ENCODE data around the gene BCL2L12. TPM values are rescaled to one million over a fixed set of nuclear protein-coding genes. Genes with fewer than 3 reads are reported as not detected.

The BCL2L12 gene
- total and polyA plus RNA-seq, 12 donors, result 3.3 to 16.3 (median 9.9) TPM

- Histone ChIP-seq H3K9me3 (replicated peaks in 1 of 3) (no peaks in the 10 kb centered on the region), H3K27ac (peak overlapping the region in 3 of 5 donors; percentile 42 to 50 (median 48)), H3K4me3 (no peak overlapping the region), H3K27me3 (no peaks in the 10 kb centered on the region), H3K36me3 (replicated peaks in 1 of 2) (peaks cover 0 to 58% of the 10 kb centered on the region in 2 donors), H3K4me1 (replicated peaks in 1 of 2) (peaks cover 28 to 46% of the 10 kb centered on the region in 2 donors)
- intact Hi-C loops (cut with DNase I), result no loop called here
- 45 to 68% (median 51%) methylated on average over 12 to 19 of the region's 19 CpGs for WGBS, 4 donors
- TF ChIP-seq POLR2A (IDR thresholded peaks at IDR 0.05) (no peak), CTCF (IDR thresholded peaks at IDR 0.05) (no peak)
- DNase-seq, result peak in 6 of 7 donors; percentile 43 to 60 (median 56)
Observed at GRCh38 chr19:49681830-49682229, 16.1 kb downstream of the BCL2L12 start.

DNA sequence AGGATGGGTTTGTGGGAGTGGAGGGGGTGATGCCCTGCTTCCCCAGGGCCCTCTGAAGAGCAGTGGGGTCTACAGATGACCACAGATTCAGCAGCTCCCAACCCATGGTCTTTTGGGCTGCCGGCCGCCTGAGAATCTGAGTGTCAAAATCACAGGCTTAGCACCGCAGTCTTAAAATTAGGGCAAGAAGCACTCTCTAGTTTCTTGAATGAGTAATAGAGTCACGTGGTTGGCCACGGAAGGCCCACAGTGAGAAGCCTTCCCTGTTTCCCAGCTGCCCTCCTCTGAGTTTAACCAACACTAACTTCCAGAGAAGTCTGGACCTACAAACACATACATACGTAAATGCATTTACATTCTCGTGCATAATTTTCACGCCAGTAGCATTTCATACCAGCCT lies 16.5 kb downstream of the BCL2L12 start:
- intact Hi-C loops (cut with DNase I), result no loop called here
- Histone ChIP-seq H3K27ac (peak overlapping the region in 3 of 5 donors; percentile 42 to 50 (median 48)), H3K4me3 (no peak overlapping the region), H3K4me1 (replicated peaks in 1 of 2) (peaks cover 28 to 46% of the 10 kb centered on the region in 2 donors), H3K36me3 (replicated peaks in 1 of 2) (peaks cover 0 to 58% of the 10 kb centered on the region in 2 donors), H3K9me3 (replicated peaks in 1 of 3) (no peaks in the 10 kb centered on the region), H3K27me3 (no peaks in the 10 kb centered on the region)
- DNase-seq, result peak in 6 of 7 donors; percentile 29 to 70 (median 64)
- TF ChIP-seq POLR2A (IDR thresholded peaks at IDR 0.05) (no peak), CTCF (IDR thresholded peaks at IDR 0.05) (no peak)
- 59 to 74% (median 61%) methylated on average over 8 of the region's 8 CpGs for WGBS, 4 donors

GRCh38 chr19:49683814-49684250 lies 18.1 kb downstream of the BCL2L12 start:
- peak in 3 of 7 donors; percentile 27 to 54 (median 28) for DNase-seq
- intact Hi-C loops (cut with DNase I), result no loop called here

More at GRCh38 chr19:49683814-49684250, 18.1 kb downstream of the BCL2L12 start:
- Histone ChIP-seq H3K9me3 (replicated peaks in 1 of 3) (no peaks in the 10 kb centered on the region), H3K36me3 (replicated peaks in 1 of 2) (peaks cover 0 to 58% of the 10 kb centered on the region in 2 donors), H3K4me3 (no peak overlapping the region), H3K27me3 (no peaks in the 10 kb centered on the region), H3K27ac (no peak overlapping the region), H3K4me1 (replicated peaks in 1 of 2) (peaks cover 22 to 35% of the 10 kb centered on the region in 2 donors)
- 87 to 93% (median 91%) methylated on average over 18 of the region's 18 CpGs for WGBS, 4 donors
- TF ChIP-seq POLR2A (IDR thresholded peaks at IDR 0.05) (no peak), CTCF (IDR thresholded peaks at IDR 0.05) (no peak)

Data from adrenal gland (tissue), 12 donors.